Measurements from ENCODE around the gene PPP1R26.

GRCh38 chr9:135526730-135527571 lies 47.4 kb downstream of the PPP1R26 start:
- no peak; a peak in 1 of 4 replicates for TF ChIP-seq CTCF (conservative IDR thresholded peaks at IDR 0.05; ENCODE audit: low read depth in 2 of 2)
- TF ChIP-seq EZH2phosphoT487 (IDR thresholded peaks at IDR 0.05; ENCODE audit: unreplicated experiment), result no peak
- no peak for TF ChIP-seq REST (IDR thresholded peaks at IDR 0.05; ENCODE audit: unreplicated experiment)
- no peak for TF ChIP-seq POLR2AphosphoS5 (IDR thresholded peaks at IDR 0.05; ENCODE audit: low read depth)

Data from GM23338 (cell line).